ENCODE measurements around the gene TLL2. TPM values are rescaled to one million over a fixed set of nuclear protein-coding genes. Genes with fewer than 3 reads are reported as not detected.

TLL2 gene
- total and polyA plus RNA-seq, 7 experiments from 2014 or later = 0.24 TPM; not detected in 6

DNA sequence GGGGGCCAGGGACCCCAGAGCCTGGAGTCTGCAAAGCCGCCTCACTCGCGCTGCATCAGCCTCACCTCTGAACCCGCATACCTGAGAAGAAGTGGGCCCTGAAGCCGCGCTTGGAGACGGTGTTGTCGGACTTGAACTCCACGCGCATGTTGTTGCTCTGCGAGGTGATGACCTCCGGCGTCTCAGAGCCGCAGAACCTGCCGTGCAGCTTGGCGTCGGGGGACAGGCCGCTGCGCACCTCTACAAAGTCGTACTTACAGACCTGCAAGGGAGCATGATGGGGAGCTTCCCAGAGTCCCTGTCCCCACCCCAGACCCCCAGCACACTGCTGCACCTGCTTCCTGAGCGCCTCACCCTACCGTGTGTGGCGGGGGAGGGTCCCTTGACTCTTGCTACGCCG, 129.2 kb downstream of the TLL2 start:
- Mint-ChIP-seq H3K4me1 (no peaks in the 10 kb centered on the region), H3K4me3 (no peak overlapping the region), H3K36me3 (no peaks in the 10 kb centered on the region), H3K27me3 (peaks cover 4 to 16% (median 8%) of the 10 kb centered on the region in 5 donors), H3K27ac (no peak overlapping the region), H3K9me3 (no peaks in the 10 kb centered on the region)
- ChIA-PET POLR2A (no interaction called here), CTCF (interaction anchor here (0.5 kb wide), 1 partner anchor 8 kb away, joined by 3 read pairs; no protein-coding TSS in a partner anchor)
- DNase-seq (no peak), ATAC-seq (no peak)
- H3K27me3 ChIP-seq (ENCODE audit: control insufficient read depth in 2 of 2, insufficient read depth in 2 of 2, low read length in 2 of 2) = no peaks in the 10 kb centered on the region
- no peaks in the 10 kb centered on the region for H3K4me1 ChIP-seq (ENCODE audit: control insufficient read depth in 2 of 2, insufficient read depth in 2 of 2, low read length in 2 of 2)
- H3K9me3 ChIP-seq (ENCODE audit: control insufficient read depth in 2 of 3, low read length in 3 of 3) = no peaks in the 10 kb centered on the region
- intact Hi-C loops (cut with micrococcal nuclease) = no loop called here
- H3K36me3 ChIP-seq (ENCODE audit: control insufficient read depth in 2 of 3, insufficient read depth in 3 of 3, low read length in 3 of 3) = no peaks in the 10 kb centered on the region
- no peak overlapping the region for H3K27ac ChIP-seq (ENCODE audit: low read depth, low read length)
- H3K4me3 ChIP-seq (ENCODE audit: low read length) = no peak overlapping the region

GRCh38 chr10:96380821-96381220, 132.9 kb downstream of the TLL2 start:
- no peaks in the 10 kb centered on the region for H3K4me1 ChIP-seq (ENCODE audit: control insufficient read depth in 2 of 2, insufficient read depth in 2 of 2, low read length in 2 of 2)
- no peak overlapping the region for H3K4me3 ChIP-seq (ENCODE audit: low read length)
- no peak overlapping the region for H3K27ac ChIP-seq (ENCODE audit: low read depth, low read length)
- Mint-ChIP-seq H3K27ac (no peak overlapping the region), H3K36me3 (no peaks in the 10 kb centered on the region), H3K4me3 (no peak overlapping the region), H3K4me1 (peaks cover 0 to under 1% (median 0%) of the 10 kb centered on the region in 7 donors), H3K27me3 (peaks cover 0 to 13% (median 5%) of the 10 kb centered on the region in 5 donors), H3K9me3 (no peaks in the 10 kb centered on the region)
- DNase-seq = no peak
- H3K36me3 ChIP-seq (ENCODE audit: control insufficient read depth in 2 of 3, insufficient read depth in 3 of 3, low read length in 3 of 3) = no peaks in the 10 kb centered on the region
- H3K27me3 ChIP-seq (ENCODE audit: control insufficient read depth in 2 of 2, insufficient read depth in 2 of 2, low read length in 2 of 2) = no peaks in the 10 kb centered on the region
- peak; percentile 88 for ATAC-seq
- intact Hi-C loops (cut with micrococcal nuclease) = no loop called here
- no peaks in the 10 kb centered on the region for H3K9me3 ChIP-seq (ENCODE audit: control insufficient read depth in 2 of 3, low read length in 3 of 3)
- ChIA-PET CTCF (no interaction called here), POLR2A (no interaction called here)

DNA sequence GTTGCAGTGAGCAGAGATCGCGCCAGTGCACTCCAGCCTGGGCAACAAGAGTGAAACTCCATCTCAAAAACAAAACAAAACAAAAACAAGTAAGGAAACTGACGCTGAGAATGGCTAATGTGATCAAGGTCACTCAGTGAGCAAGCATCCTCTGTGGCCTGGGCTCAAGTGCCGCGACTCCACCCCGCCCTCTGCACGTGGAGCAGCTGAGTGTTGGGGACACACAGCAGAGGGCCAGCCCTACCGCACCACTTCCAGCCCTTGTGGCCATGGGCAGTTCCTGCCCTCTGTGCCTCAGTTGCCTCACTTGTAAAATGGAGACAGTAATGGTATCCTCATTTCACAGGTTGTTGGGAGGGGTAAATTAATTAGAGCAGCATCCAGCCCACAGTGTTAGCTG, 134.0 kb downstream of the TLL2 start:
- no peak overlapping the region for H3K4me3 ChIP-seq (ENCODE audit: low read length)
- H3K27ac Mint-ChIP-seq = no peak overlapping the region
- H3K4me1 Mint-ChIP-seq = peaks cover 0 to 9% (median 4%) of the 10 kb centered on the region in 7 donors
- POLR2A ChIA-PET = no interaction called here
- intact Hi-C loops (cut with micrococcal nuclease) = loop anchor here (5.0 to 10.0 kb wide), 2 partner anchors 205 to 453 kb away; partner anchors contain the start of genes LCOR (in 1 of the 2) and TM9SF3 (in 1 of the 2)
- DNase-seq (no peak), ATAC-seq (no peak)
- H3K36me3 Mint-ChIP-seq = no peaks in the 10 kb centered on the region
- CTCF ChIA-PET = interaction anchor here (1.6 kb wide), 1 partner anchor 9 kb away, joined by 4 read pairs; no protein-coding TSS in a partner anchor
- H3K27me3 ChIP-seq (ENCODE audit: control insufficient read depth in 2 of 2, insufficient read depth in 2 of 2, low read length in 2 of 2) = no peaks in the 10 kb centered on the region
- no peaks in the 10 kb centered on the region for H3K4me1 ChIP-seq (ENCODE audit: control insufficient read depth in 2 of 2, insufficient read depth in 2 of 2, low read length in 2 of 2)
- no peaks in the 10 kb centered on the region for H3K9me3 Mint-ChIP-seq
- no peaks in the 10 kb centered on the region for H3K9me3 ChIP-seq (ENCODE audit: control insufficient read depth in 2 of 3, low read length in 3 of 3)
- H3K36me3 ChIP-seq (ENCODE audit: control insufficient read depth in 2 of 3, insufficient read depth in 3 of 3, low read length in 3 of 3) = no peaks in the 10 kb centered on the region
- H3K27ac ChIP-seq (ENCODE audit: low read depth, low read length) = no peak overlapping the region
- H3K4me3 Mint-ChIP-seq = no peak overlapping the region
- H3K27me3 Mint-ChIP-seq = peaks cover 0 to 13% (median 5%) of the 10 kb centered on the region in 5 donors

DNA sequence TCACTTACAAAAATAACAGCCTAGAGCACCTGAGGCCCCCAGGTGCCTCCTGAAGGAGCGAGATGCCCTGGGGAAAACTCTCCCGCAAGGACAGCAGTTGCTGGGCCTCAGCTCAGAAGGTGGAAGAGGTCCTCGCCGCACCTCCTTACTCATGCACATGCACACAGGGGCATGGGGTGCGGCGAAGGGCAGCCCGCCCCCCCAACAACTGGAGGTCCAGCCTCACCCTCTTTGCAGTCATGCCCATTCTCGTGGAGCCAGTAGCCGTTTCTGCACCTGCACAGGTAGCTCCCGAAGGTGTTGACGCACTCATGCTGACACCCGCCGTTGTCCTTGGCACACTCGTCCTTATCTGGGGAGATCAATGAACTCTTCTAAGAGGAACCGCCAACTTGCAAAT, 135.0 kb downstream of the TLL2 start:
- H3K4me1 ChIP-seq (ENCODE audit: control insufficient read depth in 2 of 2, insufficient read depth in 2 of 2, low read length in 2 of 2) = no peaks in the 10 kb centered on the region
- DNase-seq (no peak), ATAC-seq (no peak)
- intact Hi-C loops (cut with micrococcal nuclease) = loop anchor here (5.0 to 10.0 kb wide), 2 partner anchors 206 to 454 kb away; partner anchors contain the start of genes LCOR (in 1 of the 2) and TM9SF3 (in 1 of the 2)
- ChIA-PET CTCF (interaction anchor here (1.6 kb wide), 1 partner anchor 8 kb away, joined by 4 read pairs; no protein-coding TSS in a partner anchor), POLR2A (no interaction called here)
- no peak overlapping the region for H3K27ac Mint-ChIP-seq
- no peaks in the 10 kb centered on the region for H3K9me3 ChIP-seq (ENCODE audit: control insufficient read depth in 2 of 3, low read length in 3 of 3)
- H3K36me3 ChIP-seq (ENCODE audit: control insufficient read depth in 2 of 3, insufficient read depth in 3 of 3, low read length in 3 of 3) = no peaks in the 10 kb centered on the region
- H3K4me3 ChIP-seq (ENCODE audit: low read length) = no peak overlapping the region
- no peak overlapping the region for H3K27ac ChIP-seq (ENCODE audit: low read depth, low read length)
- no peaks in the 10 kb centered on the region for H3K9me3 Mint-ChIP-seq
- no peak overlapping the region for H3K4me3 Mint-ChIP-seq
- H3K36me3 Mint-ChIP-seq = no peaks in the 10 kb centered on the region
- H3K27me3 Mint-ChIP-seq = peaks cover 0 to 11% (median 9%) of the 10 kb centered on the region in 5 donors
- no peaks in the 10 kb centered on the region for H3K27me3 ChIP-seq (ENCODE audit: control insufficient read depth in 2 of 2, insufficient read depth in 2 of 2, low read length in 2 of 2)
- peaks cover 0 to 14% (median 6%) of the 10 kb centered on the region in 7 donors for H3K4me1 Mint-ChIP-seq

DNA sequence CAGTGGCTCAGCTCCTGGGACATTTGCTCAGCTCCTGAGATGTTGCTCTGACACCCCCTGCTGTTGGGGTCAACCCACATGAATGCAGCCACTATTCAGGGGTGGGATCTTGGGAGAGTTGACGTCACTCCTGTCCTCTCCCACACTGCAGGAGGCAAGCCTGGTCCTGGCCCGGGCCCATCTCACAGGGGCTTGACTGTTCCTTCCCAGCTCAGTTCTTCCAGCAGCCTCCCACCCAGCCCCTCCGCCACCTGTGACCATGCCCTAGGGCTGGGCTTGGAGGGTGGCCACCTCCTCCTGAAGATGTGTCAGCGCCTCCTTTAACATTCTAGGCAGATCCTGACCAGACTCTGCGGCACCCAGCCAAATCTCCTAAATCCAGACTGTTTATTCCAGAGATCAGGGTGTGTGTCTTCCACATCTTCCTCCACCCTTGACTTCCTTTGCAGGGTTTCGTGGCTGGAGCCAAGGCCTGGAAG, 135.9 kb downstream of the TLL2 start:
- Histone ChIP-seq H3K27me3 (ENCODE audit: control insufficient read depth in 2 of 2, insufficient read depth in 2 of 2, low read length in 2 of 2) (no peaks in the 10 kb centered on the region), H3K27ac (ENCODE audit: low read depth, low read length) (no peak overlapping the region), H3K4me3 (ENCODE audit: low read length) (no peak overlapping the region), H3K4me1 (ENCODE audit: control insufficient read depth in 2 of 2, insufficient read depth in 2 of 2, low read length in 2 of 2) (no peaks in the 10 kb centered on the region), H3K9me3 (ENCODE audit: control insufficient read depth in 2 of 3, low read length in 3 of 3) (no peaks in the 10 kb centered on the region), H3K36me3 (ENCODE audit: control insufficient read depth in 2 of 3, insufficient read depth in 3 of 3, low read length in 3 of 3) (no peaks in the 10 kb centered on the region)
- DNase-seq (no peak), ATAC-seq (no peak)
- no peak overlapping the region for H3K4me3 Mint-ChIP-seq
- no peaks in the 10 kb centered on the region for H3K9me3 Mint-ChIP-seq
- H3K27ac Mint-ChIP-seq = no peak overlapping the region
- no peaks in the 10 kb centered on the region for H3K36me3 Mint-ChIP-seq
- H3K27me3 Mint-ChIP-seq = peaks cover 0 to 15% (median 9%) of the 10 kb centered on the region in 5 donors
- H3K4me1 Mint-ChIP-seq = peaks cover 0 to 14% (median 6%) of the 10 kb centered on the region in 7 donors
- ChIA-PET CTCF (interaction anchor here (0.5 to 0.7 kb wide), 3 partner anchors 38 to 1027 kb away, joined by 3 to 5 read pairs (median 4); no protein-coding TSS in a partner anchor), POLR2A (no interaction called here)
- intact Hi-C loops (cut with micrococcal nuclease) = loop anchor here (5.0 to 10.0 kb wide), 2 partner anchors 207 to 454 kb away; partner anchors contain the start of genes LCOR (in 1 of the 2) and TM9SF3 (in 1 of the 2)

- H3K36me3 ChIP-seq (ENCODE audit: control insufficient read depth in 2 of 3, insufficient read depth in 3 of 3, low read length in 3 of 3) = no peaks in the 10 kb centered on the region
- intact Hi-C loops (cut with micrococcal nuclease) = loop anchor here (5.0 to 10.0 kb wide), 2 partner anchors 208 to 456 kb away; partner anchors contain the start of genes LCOR (in 1 of the 2) and TM9SF3 (in 1 of the 2)
- ChIA-PET CTCF (no interaction called here), POLR2A (no interaction called here)
- no peaks in the 10 kb centered on the region for H3K27me3 ChIP-seq (ENCODE audit: control insufficient read depth in 2 of 2, insufficient read depth in 2 of 2, low read length in 2 of 2)
- peaks cover 0 to 13% (median 9%) of the 10 kb centered on the region in 5 donors for H3K27me3 Mint-ChIP-seq
- H3K4me1 ChIP-seq (ENCODE audit: control insufficient read depth in 2 of 2, insufficient read depth in 2 of 2, low read length in 2 of 2) = no peaks in the 10 kb centered on the region
- ATAC-seq (no peak), DNase-seq (no peak)
- H3K9me3 Mint-ChIP-seq = no peaks in the 10 kb centered on the region
- H3K9me3 ChIP-seq (ENCODE audit: control insufficient read depth in 2 of 3, low read length in 3 of 3) = no peaks in the 10 kb centered on the region
- no peaks in the 10 kb centered on the region for H3K36me3 Mint-ChIP-seq
- no peak overlapping the region for H3K4me3 Mint-ChIP-seq
- H3K27ac Mint-ChIP-seq = no peak overlapping the region
- peaks cover 0 to 14% (median 6%) of the 10 kb centered on the region in 7 donors for H3K4me1 Mint-ChIP-seq
- H3K4me3 ChIP-seq (ENCODE audit: low read length) = no peak overlapping the region
- H3K27ac ChIP-seq (ENCODE audit: low read depth, low read length) = no peak overlapping the region
Measured at GRCh38 chr10:96376483-96376882, 137.2 kb downstream of the TLL2 start.
